IMR-90 (cell line): ENCODE measurements around the gene DDI2. TPM values are rescaled to one million over a fixed set of nuclear protein-coding genes. Genes with fewer than 3 reads are reported as not detected.

Experiments
- ATAC-seq: fragments of 200-7000 bp; cut with Tn5 transposase; 2 replicates; pipeline ENCODE4 v1.9.1; 2020; ENCODE audit warnings: low read depth, mild to moderate bottlenecking, moderate library complexity
- BruUV-seq: library from RNA; stranded (reverse); fragments of 400-500 nt; replicated peaks from 2 replicates; lab custom pipeline; 2021; lab: Mats Ljungman, UMichigan
- CTCF ChIA-PET: fragments of 300-600 bp; formaldehyde crosslinking; extraction: SDS; loops from one replicate; lab custom pipeline; 2021; ENCODE audit warnings: antibody characterized with exemption; lab: Yijun Ruan, JAX
- POLR2A ChIA-PET: fragments of 300-600 bp; sonication (Branson Sonifier 250); formaldehyde crosslinking; loops from one replicate; lab custom pipeline; 2022; ENCODE audit warnings: antibody characterized with exemption; ENCODE audit not compliant: unreplicated experiment; lab: Charles Lee
- DNase-seq: peaks from one replicate; pipeline ENCODE4 v3.0.0; 2013
- H2AFZ ChIP-seq: replicated peaks from 2 replicates; pipeline ENCODE3; 2013; ENCODE audit warnings: low read length, mild to moderate bottlenecking; ENCODE audit not compliant: poor library complexity
- H2AK5ac ChIP-seq: 2 replicates; pipeline ENCODE4 v1.6.1; 2013; ENCODE audit warnings: low read depth, low read length, inconsistent platforms
- H2AK9ac ChIP-seq: replicated peaks from 2 replicates; pipeline ENCODE3; 2013; ENCODE audit warnings: mild to moderate bottlenecking, low read depth, low read length, moderate library complexity; ENCODE audit not compliant: poor library complexity
- H2BK120ac ChIP-seq: 2 replicates; pipeline ENCODE4 v1.6.1; 2013; ENCODE audit warnings: low read depth, low read length, inconsistent platforms
- H2BK15ac ChIP-seq: 3 replicates; pipeline ENCODE4 v1.6.1; 2013; ENCODE audit warnings: low read depth, low read length, inconsistent platforms
- H2BK20ac ChIP-seq: 2 replicates; pipeline ENCODE4 v1.6.1; 2013; ENCODE audit warnings: low read depth, mild to moderate bottlenecking, inconsistent platforms, low read length, moderate library complexity
- H2BK5ac ChIP-seq: 2 replicates; pipeline ENCODE4 v1.6.1; 2013; ENCODE audit warnings: mild to moderate bottlenecking, low read depth, low read length, inconsistent platforms; ENCODE audit not compliant: poor library complexity, severe bottlenecking
- H3K14ac ChIP-seq: replicated peaks from 2 replicates; pipeline ENCODE4 v1.6.1; 2013; ENCODE audit warnings: low read depth, low read length, inconsistent platforms
- H3K18ac ChIP-seq: 2 replicates; pipeline ENCODE4 v1.6.1; 2013; ENCODE audit warnings: low read depth, low read length, control low read depth
- H3K23ac ChIP-seq: 2 replicates; pipeline ENCODE4 v1.6.1; 2013; ENCODE audit warnings: low read depth, low read length, inconsistent platforms
- H3K27ac ChIP-seq: 2 replicates; pipeline ENCODE4 v1.5.1; 2013; ENCODE audit warnings: mild to moderate bottlenecking, control low read depth, low read length; ENCODE audit not compliant: insufficient read depth
- H3K27me3 ChIP-seq: 2 replicates; pipeline ENCODE4 v1.6.1; 2013; ENCODE audit warnings: low read length; ENCODE audit not compliant: control insufficient read depth, insufficient read depth
- H3K36me3 ChIP-seq: 2 replicates; pipeline ENCODE4 v1.6.1; 2013; ENCODE audit warnings: low read length, mixed read lengths; ENCODE audit not compliant: control insufficient read depth, insufficient read depth
- H3K4ac ChIP-seq: 2 replicates; pipeline ENCODE4 v1.6.1; 2013; ENCODE audit warnings: low read depth, low read length, inconsistent platforms
- H3K4me1 ChIP-seq: 2 replicates; pipeline ENCODE4 v1.6.1; 2013; ENCODE audit warnings: low read length, mixed read lengths; ENCODE audit not compliant: control insufficient read depth, insufficient read depth
- H3K4me2 ChIP-seq: 2 replicates; pipeline ENCODE4 v1.6.1; 2013; ENCODE audit warnings: low read depth, mild to moderate bottlenecking, control low read depth, low read length, moderate library complexity
- H3K4me3 ChIP-seq: 2 replicates; pipeline ENCODE4 v1.5.1; 2013; ENCODE audit warnings: low read depth, mild to moderate bottlenecking, control low read depth, low read length, moderate library complexity; ENCODE audit not compliant: insufficient read depth
- H3K56ac ChIP-seq: 2 replicates; pipeline ENCODE4 v1.6.1; 2013; ENCODE audit warnings: low read length, inconsistent platforms; ENCODE audit not compliant: insufficient read depth; ENCODE audit errors: extremely low read depth
- H3K79me1 ChIP-seq, 2 experiments: 2 replicates each; pipeline ENCODE4 v1.6.1; 2013; ENCODE audit warnings: low read length in 2 of 2, inconsistent platforms in 1 of 2, low read depth in 1 of 2
- H3K9ac ChIP-seq: 2 replicates; pipeline ENCODE4 v1.6.1; 2013; ENCODE audit warnings: low read depth, low read length, control low read depth
- H3K9me1 ChIP-seq: 2 replicates; pipeline ENCODE4 v1.6.1; 2013; ENCODE audit warnings: low read length, inconsistent platforms; ENCODE audit not compliant: insufficient read depth
- H3K9me3 ChIP-seq: 2 replicates; pipeline ENCODE4 v1.6.1; 2013; ENCODE audit warnings: low read length; ENCODE audit not compliant: control insufficient read depth, insufficient read depth
- H4K20me1 ChIP-seq: 2 replicates; pipeline ENCODE4 v1.6.1; 2013; ENCODE audit warnings: low read length, inconsistent platforms; ENCODE audit not compliant: insufficient read depth
- H4K5ac ChIP-seq: 2 replicates; pipeline ENCODE4 v1.6.1; 2013; ENCODE audit warnings: mild to moderate bottlenecking, low read depth, low read length, control low read depth
- H4K8ac ChIP-seq, 2 experiments: 2 replicates each; pipeline ENCODE4 v1.6.1; 2013; ENCODE audit warnings: low read depth in 2 of 2, low read length in 2 of 2, control low read depth in 1 of 2, inconsistent platforms in 1 of 2
- H4K91ac ChIP-seq: 2 replicates; pipeline ENCODE4 v1.6.1; 2013; ENCODE audit warnings: low read depth, low read length, inconsistent platforms; ENCODE audit not compliant: insufficient read depth
- BHLHE40 ChIP-seq: fragments of 150-350 bp; IDR thresholded peaks from 2 replicates; pipeline ENCODE4 v1.6.1; 2016; ENCODE audit warnings: mild to moderate bottlenecking, low read depth, low read length
- CEBPB ChIP-seq: IDR thresholded peaks from 2 replicates; pipeline ENCODE4 v1.6.1; 2012; ENCODE audit warnings: low read depth, low read length, improper control_type of control experiment
- CHD1 ChIP-seq: IDR thresholded peaks from 2 replicates; pipeline ENCODE4 v1.6.1; 2012; ENCODE audit warnings: low read depth, low read length, improper control_type of control experiment
- ELK1 ChIP-seq: fragments of 150-350 bp; IDR thresholded peaks from 2 replicates; pipeline ENCODE4 v1.6.1; 2016; ENCODE audit warnings: low read depth, mild to moderate bottlenecking, low read length, moderate library complexity, borderline replicate concordance
- FOS ChIP-seq: fragments of 150-350 bp; IDR thresholded peaks from 2 replicates; pipeline ENCODE4 v1.6.1; 2016; ENCODE audit warnings: low read depth, low read length
- MAFK ChIP-seq: IDR thresholded peaks from 2 replicates; pipeline ENCODE4 v1.6.1; 2012; ENCODE audit warnings: low read depth, low read length, improper control_type of control experiment
- MAZ ChIP-seq: IDR thresholded peaks from 2 replicates; pipeline ENCODE4 v1.6.1; 2012; ENCODE audit warnings: low read depth, mild to moderate bottlenecking, low read length, improper control_type of control experiment, moderate library complexity, borderline replicate concordance
- MXI1 ChIP-seq: IDR thresholded peaks from 2 replicates; pipeline ENCODE4 v1.6.1; 2012; ENCODE audit warnings: low read depth, mild to moderate bottlenecking, low read length, moderate library complexity, borderline replicate concordance
- NFE2L2 ChIP-seq: fragments of 150-350 bp; IDR thresholded peaks from 2 replicates; pipeline ENCODE4 v1.6.1; 2016; ENCODE audit warnings: low read depth, mild to moderate bottlenecking, low read length
- POLR2A ChIP-seq: IDR thresholded peaks from 2 replicates; pipeline ENCODE4 v1.6.1; 2012; ENCODE audit warnings: mild to moderate bottlenecking, low read depth, low read length
- RAD21 ChIP-seq: IDR thresholded peaks from 2 replicates; pipeline ENCODE4 v1.6.1; 2012; ENCODE audit warnings: low read length, improper control_type of control experiment
- RCOR1 ChIP-seq: IDR thresholded peaks from 2 replicates; pipeline ENCODE4 v1.6.1; 2012; ENCODE audit warnings: mild to moderate bottlenecking, low read length, improper control_type of control experiment; ENCODE audit not compliant: insufficient replicate concordance
- RFX5 ChIP-seq: IDR thresholded peaks from 2 replicates; pipeline ENCODE4 v1.8.0; 2012; ENCODE audit warnings: low read depth, mild to moderate bottlenecking, low read length, moderate library complexity
- SMC3 ChIP-seq: fragments of 150-350 bp; IDR thresholded peaks from 2 replicates; pipeline ENCODE4 v1.6.1; 2016; ENCODE audit warnings: low read depth, mild to moderate bottlenecking, antibody characterized with exemption, low read length, moderate library complexity
- USF2 ChIP-seq: fragments of 150-350 bp; IDR thresholded peaks from 2 replicates; pipeline ENCODE4 v1.6.1; 2017; ENCODE audit warnings: mild to moderate bottlenecking, antibody characterized with exemption, low read length, low read depth
- WGBS, 2 experiments: methylation state at CpG; one replicate each; pipeline versions ENCODE4 v1.1.5 to v1.1.7; 2013; ENCODE audit warnings: missing lambda C conversion rate in 2 of 2; ENCODE audit not compliant: insufficient read length in 1 of 2; ENCODE audit errors: extremely low coverage in 2 of 2; 5-methylcytosine and 5-hydroxymethylcytosine counted together
- dilution Hi-C: fragments of 300-500 bp; cut with HindIII; formaldehyde crosslinking; loops from one replicate; pipeline ENCODE4 v1.14.3; 2018; ENCODE audit warnings: low sequenced_read_pairs; ENCODE audit not compliant: unreplicated experiment
- in situ Hi-C: fragments of 300-500 bp; cut with MboI; formaldehyde crosslinking; loops from 3 replicates; pipeline ENCODE4 v1.14.3; 2019; ENCODE audit warnings: low sequenced_read_pairs, inconsistent platforms, mixed read lengths
- intact Hi-C: fragments of 100-400 bp; cut with micrococcal nuclease; formaldehyde crosslinking; loops from 2 replicates; pipeline ENCODE4 v1.10.0; 2022
- polyA plus RNA-seq, 3 experiments: library from polyadenylated mRNA; depleted of rRNA; stranded (reverse); fragments of >200 nt; gene quantifications; 2 replicates each; pipeline ENCODE4 v1.2.3, GENCODE V29; 2012; ENCODE audit warnings: low replicate concordance in 1 of 3
- total RNA-seq: library from RNA; depleted of rRNA; stranded (reverse); fragments of >200 nt; gene quantifications from 2 replicates; pipeline ENCODE4 v1.2.3, GENCODE V29; 2012
- TF ChIP-seq, protein P1 (sequence below): conservative IDR thresholded peaks from 2 replicates; pipeline ENCODE4 v1.5.1; 2012; ENCODE audit warnings: mild to moderate bottlenecking, low read depth, low read length, improper control_type of control experiment

Gene DDI2
- total and polyA plus RNA-seq, 2 of the 4 experiments (the other 2 are of a cell fraction) = 6.0 to 13.4 TPM

GRCh38 chr1:15669074-15669473 lies 51.8 kb downstream of the DDI2 start:
- no peak overlapping the region for H2AK5ac ChIP-seq
- H2BK20ac ChIP-seq = no peak overlapping the region
- no peaks in the 10 kb centered on the region for H3K27me3 ChIP-seq
- no peak overlapping the region for H2BK5ac ChIP-seq
- no peak overlapping the region for H2BK15ac ChIP-seq
- CTCF ChIA-PET = no interaction called here
- H2BK120ac ChIP-seq = no peak overlapping the region
- no peak overlapping the region for H4K5ac ChIP-seq
- H3K36me3 ChIP-seq = 0 out of 2 replicates have a peak, but pooled peaks cover 2% of the 10 kb centered on the region
- POLR2A ChIA-PET = no interaction called here
- in situ Hi-C loops = no loop called here
- H3K79me1 ChIP-seq = peaks cover 5 to 11% of the 10 kb centered on the region in 2 experiments
- H3K4ac ChIP-seq = no peak overlapping the region
- H3K4me1 ChIP-seq = no peaks in the 10 kb centered on the region
- no peak overlapping the region for H4K8ac ChIP-seq
- DNase-seq = no peak
- no peak overlapping the region for H2AK9ac ChIP-seq
- H3K23ac ChIP-seq = no peak overlapping the region
- dilution Hi-C loops = no loop called here
- no peak overlapping the region for H3K4me2 ChIP-seq
- no peak overlapping the region for H4K91ac ChIP-seq
- ATAC-seq = no peak
- H3K9ac ChIP-seq = no peak overlapping the region
- no peak overlapping the region for H3K4me3 ChIP-seq
- no peak overlapping the region for H3K14ac ChIP-seq
- 95% methylated on average over 4 of the region's 10 CpGs; no CpG with 5 or more reads in 1 of the 2 experiments for WGBS, 2 experiments
- H3K27ac ChIP-seq = no peak overlapping the region
- intact Hi-C loops = no loop called here
- H2AFZ ChIP-seq = no peak overlapping the region
- H3K9me1 ChIP-seq = peaks cover 3% of the 10 kb centered on the region; the same call in 1 of the 2 replicates
- TF ChIP-seq NFE2L2 (no peak), RAD21 (no peak), CHD1 (no peak), BHLHE40 (no peak), MXI1 (no peak), FOS (no peak), MAFK (no peak), POLR2A (no peak), CEBPB (no peak), SMC3 (no peak), RFX5 (no peak), MAZ (no peak), RCOR1 (no peak), ELK1 (no peak), USF2 (no peak)
- TF ChIP-seq, protein P1, sequence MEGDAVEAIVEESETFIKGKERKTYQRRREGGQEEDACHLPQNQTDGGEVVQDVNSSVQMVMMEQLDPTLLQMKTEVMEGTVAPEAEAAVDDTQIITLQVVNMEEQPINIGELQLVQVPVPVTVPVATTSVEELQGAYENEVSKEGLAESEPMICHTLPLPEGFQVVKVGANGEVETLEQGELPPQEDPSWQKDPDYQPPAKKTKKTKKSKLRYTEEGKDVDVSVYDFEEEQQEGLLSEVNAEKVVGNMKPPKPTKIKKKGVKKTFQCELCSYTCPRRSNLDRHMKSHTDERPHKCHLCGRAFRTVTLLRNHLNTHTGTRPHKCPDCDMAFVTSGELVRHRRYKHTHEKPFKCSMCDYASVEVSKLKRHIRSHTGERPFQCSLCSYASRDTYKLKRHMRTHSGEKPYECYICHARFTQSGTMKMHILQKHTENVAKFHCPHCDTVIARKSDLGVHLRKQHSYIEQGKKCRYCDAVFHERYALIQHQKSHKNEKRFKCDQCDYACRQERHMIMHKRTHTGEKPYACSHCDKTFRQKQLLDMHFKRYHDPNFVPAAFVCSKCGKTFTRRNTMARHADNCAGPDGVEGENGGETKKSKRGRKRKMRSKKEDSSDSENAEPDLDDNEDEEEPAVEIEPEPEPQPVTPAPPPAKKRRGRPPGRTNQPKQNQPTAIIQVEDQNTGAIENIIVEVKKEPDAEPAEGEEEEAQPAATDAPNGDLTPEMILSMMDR = no peak
- no TSS peak for BruUV-seq
- no peak overlapping the region for H3K56ac ChIP-seq
- H3K9me3 ChIP-seq = no peaks in the 10 kb centered on the region
- no peak overlapping the region for H3K18ac ChIP-seq
- no peaks in the 10 kb centered on the region for H4K20me1 ChIP-seq
